GM23248 (cell line): Measurements from ENCODE around the gene STK24. TPM values are rescaled to one million over a fixed set of nuclear protein-coding genes. Genes with fewer than 3 reads are reported as not detected.

ENCODE experiments used
- DNase-seq: peaks from one replicate; pipeline ENCODE4 v3.0.0-alpha.2; 2015
- H2AFZ ChIP-seq: fragments of 200-600 bp; sonication (generic); 2 replicates; pipeline ENCODE4 v1.6.1; 2016; ENCODE audit warnings: antibody characterized with exemption
- H3F3A ChIP-seq: fragments of 200-600 bp; sonication (generic); 2 replicates; pipeline ENCODE4 v1.6.1; 2016; ENCODE audit warnings: mild to moderate bottlenecking, antibody characterized with exemption, mixed run types; ENCODE audit not compliant: insufficient read depth
- H3K27ac ChIP-seq: fragments of 200-600 bp; sonication (generic); 2 replicates; pipeline ENCODE4 v1.5.1; 2016; ENCODE audit warnings: mild to moderate bottlenecking
- H3K27me3 ChIP-seq: fragments of 200-600 bp; sonication (generic); replicated peaks from 2 replicates; pipeline ENCODE4 v1.6.1; 2016; ENCODE audit warnings: mild to moderate bottlenecking; ENCODE audit not compliant: insufficient read depth
- H3K36me3 ChIP-seq: fragments of 200-600 bp; sonication (generic); 2 replicates; pipeline ENCODE4 v1.6.1; 2016; ENCODE audit warnings: low read depth, mild to moderate bottlenecking
- H3K4me1 ChIP-seq: fragments of 200-600 bp; sonication (generic); 2 replicates; pipeline ENCODE4 v1.6.1; 2016; ENCODE audit warnings: mild to moderate bottlenecking; ENCODE audit not compliant: insufficient read depth
- H3K4me2 ChIP-seq: fragments of 200-600 bp; sonication (generic); one replicate; pipeline ENCODE4 v1.6.1; 2016; ENCODE audit warnings: mild to moderate bottlenecking; ENCODE audit not compliant: unreplicated experiment
- H3K4me3 ChIP-seq: fragments of 200-600 bp; sonication (generic); 2 replicates; pipeline ENCODE4 v1.5.1; 2016; ENCODE audit warnings: mild to moderate bottlenecking
- H3K79me2 ChIP-seq: fragments of 200-600 bp; sonication (generic); 2 replicates; pipeline ENCODE4 v1.6.1; 2016; ENCODE audit warnings: mild to moderate bottlenecking; ENCODE audit not compliant: insufficient read depth
- H3K9ac ChIP-seq: fragments of 200-600 bp; sonication (generic); 2 replicates; pipeline ENCODE4 v1.6.1; 2016; ENCODE audit warnings: mild to moderate bottlenecking
- H3K9me2 ChIP-seq: fragments of 200-600 bp; sonication (generic); 2 replicates; pipeline ENCODE4 v1.6.1; 2016; ENCODE audit warnings: mixed run types, mild to moderate bottlenecking, moderate library complexity; ENCODE audit not compliant: insufficient read depth
- H3K9me3 ChIP-seq: fragments of 200-600 bp; sonication (generic); one replicate; pipeline ENCODE4 v1.6.1; 2017; ENCODE audit warnings: low read depth
- H4K20me1 ChIP-seq: fragments of 200-600 bp; sonication (generic); 2 replicates; pipeline ENCODE4 v1.6.0; 2016; ENCODE audit not compliant: insufficient read depth
- EZH2 ChIP-seq: fragments of 200-600 bp; sonication (generic); IDR thresholded peaks from 2 replicates; pipeline ENCODE4 v1.6.1; 2018; ENCODE audit warnings: antibody characterized with exemption, mild to moderate bottlenecking; ENCODE audit not compliant: insufficient read depth, poor library complexity, severe bottlenecking
- EZH2phosphoT487 ChIP-seq: fragments of 200-600 bp; sonication (generic); IDR thresholded peaks from 2 replicates; pipeline ENCODE4 v1.6.1; 2018; ENCODE audit warnings: antibody characterized with exemption, moderate library complexity, mild to moderate bottlenecking, low read depth; ENCODE audit not compliant: insufficient read depth
- WGBS, 2 experiments: methylation state at CpG; one replicate each; pipeline ENCODE4 v1.1.6; 2015 to 2017; ENCODE audit warnings: low lambda C conversion rate in 2 of 2, low coverage in 1 of 2; ENCODE audit errors: missing lambda C conversion rate in 2 of 2; 5-methylcytosine and 5-hydroxymethylcytosine counted together
- in situ Hi-C: fragments of 300-500 bp; cut with MboI; formaldehyde crosslinking; loops from 2 replicates; pipeline ENCODE4 v1.15.0; 2020
- polyA plus RNA-seq: library from polyadenylated mRNA; unstranded; fragments of >200 nt; fragmentation: Nextera tagmentation; extraction: Ambion mirVana; gene quantifications from 2 replicates; pipeline ENCODE4 v1.2.1, GENCODE V29; 2016
- total RNA-seq: library from RNA; depleted of rRNA; stranded (reverse); fragments of >200 nt; shearing (Covaris generic); gene quantifications from 2 replicates; pipeline ENCODE4 v1.2.3, GENCODE V29; 2014

The STK24 gene
- total and polyA plus RNA-seq, 2 experiments from 2014 or later, result 11.1 to 72.4 TPM

GRCh38 chr13:98513837-98514236, 63.1 kb downstream of the STK24 start:
- Histone ChIP-seq H3K36me3 (peaks cover 7% of the 10 kb centered on the region; the same call in 1 of the 2 replicates), H3K9me3 (no peaks in the 10 kb centered on the region)

GRCh38 chr13:98512774-98513665, 63.9 kb downstream of the STK24 start:
- Histone ChIP-seq H3K9me2 (no peaks in the 10 kb centered on the region), H3K27me3 (no peaks in the 10 kb centered on the region), H3K9ac (no peak overlapping the region), H3K4me2 (no peak overlapping the region), H3K4me3 (no peak overlapping the region), H3K79me2 (peaks cover 90% of the 10 kb centered on the region), H3K9me3 (no peaks in the 10 kb centered on the region), H3K27ac (no peak overlapping the region), H3K4me1 (peaks cover 26% of the 10 kb centered on the region), H4K20me1 (no peaks in the 10 kb centered on the region), H2AFZ (no peak overlapping the region), H3F3A (peaks cover 24% of the 10 kb centered on the region), H3K36me3 (peaks cover 3% of the 10 kb centered on the region; the same call in 1 of the 2 replicates)
- no peak for TF ChIP-seq EZH2phosphoT487
- no peak for TF ChIP-seq EZH2
- in situ Hi-C loops, result no loop called here
- no peak for DNase-seq
- 55 to 60% methylated on average over 18 of the region's 18 CpGs for WGBS, 2 experiments

More at GRCh38 chr13:98513837-98514236, 63.1 kb downstream of the STK24 start:
- no peak for DNase-seq
- no peak overlapping the region for H3K4me3 ChIP-seq
- H3K79me2 ChIP-seq, result peaks cover 93% of the 10 kb centered on the region
- H3K4me1 ChIP-seq, result peaks cover 18% of the 10 kb centered on the region
- in situ Hi-C loops, result no loop called here
- H3K9me2 ChIP-seq, result no peaks in the 10 kb centered on the region
- no peak overlapping the region for H3K9ac ChIP-seq
- H2AFZ ChIP-seq, result no peak overlapping the region
- whole genome bisulfite sequencing, 2 experiments, result 93 to 96% methylated on average over 2 of the region's 2 CpGs
- H3K27ac ChIP-seq, result no peak overlapping the region
- H3F3A ChIP-seq, result peaks cover 15% of the 10 kb centered on the region
- no peak overlapping the region for H3K4me2 ChIP-seq
- TF ChIP-seq EZH2, result no peak
- no peak for TF ChIP-seq EZH2phosphoT487
- H3K27me3 ChIP-seq, result no peaks in the 10 kb centered on the region
- H4K20me1 ChIP-seq, result no peaks in the 10 kb centered on the region

GRCh38 chr13:98511435-98511834, 65.5 kb downstream of the STK24 start:
- Histone ChIP-seq H4K20me1 (no peaks in the 10 kb centered on the region), H3F3A (peaks cover 39% of the 10 kb centered on the region), H3K36me3 (no peaks in the 10 kb centered on the region), H3K27ac (no peak overlapping the region), H2AFZ (no peak overlapping the region), H3K27me3 (no peaks in the 10 kb centered on the region), H3K9ac (no peak overlapping the region), H3K9me3 (no peaks in the 10 kb centered on the region), H3K4me3 (no peak overlapping the region), H3K79me2 (peaks cover 90% of the 10 kb centered on the region), H3K4me2 (no peak overlapping the region), H3K9me2 (no peaks in the 10 kb centered on the region), H3K4me1 (peaks cover 42% of the 10 kb centered on the region)
- DNase-seq, result no peak
- TF ChIP-seq EZH2 (no peak), EZH2phosphoT487 (no peak)
- 77 to 82% methylated on average over 7 of the region's 7 CpGs for WGBS, 2 experiments
- in situ Hi-C loops, result no loop called here

GRCh38 chr13:98510156-98510509, 66.8 kb downstream of the STK24 start:
- no peaks in the 10 kb centered on the region for H4K20me1 ChIP-seq
- H3K4me3 ChIP-seq, result peak overlapping the region; percentile 51; the same call in 1 of the 2 replicates
- H3K27me3 ChIP-seq, result no peaks in the 10 kb centered on the region
- peaks cover 90% of the 10 kb centered on the region for H3K79me2 ChIP-seq
- peaks cover 52% of the 10 kb centered on the region for H3F3A ChIP-seq
- no peaks in the 10 kb centered on the region for H3K9me3 ChIP-seq
- H3K4me1 ChIP-seq, result peaks cover 44% of the 10 kb centered on the region
- peak overlapping the region; percentile 99 for H3K27ac ChIP-seq
- TF ChIP-seq EZH2phosphoT487, result no peak
- no peak for TF ChIP-seq EZH2
- no peaks in the 10 kb centered on the region for H3K9me2 ChIP-seq
- H3K4me2 ChIP-seq, result peak overlapping the region; percentile 85
- in situ Hi-C loops, result no loop called here
- DNase-seq, result no peak
- no peak overlapping the region for H2AFZ ChIP-seq
- peak overlapping the region; percentile 84 for H3K9ac ChIP-seq
- no peaks in the 10 kb centered on the region for H3K36me3 ChIP-seq
- WGBS, 2 experiments, result 97% methylated on average over 7 of the region's 7 CpGs
